Chondrocyte (in vitro differentiated cells): Measurements from ENCODE around the gene NRGN. TPM values are rescaled to one million over a fixed set of nuclear protein-coding genes. Genes with fewer than 3 reads are reported as not detected.

Experiments used
- DNase-seq: peaks from one replicate; pipeline ENCODE4 v3.0.0; 2021; ENCODE audit warnings: mixed read lengths, low spot score
- H3K27ac Mint-ChIP-seq: one replicate; pipeline ENCODE4 v1.8.0; 2021; ENCODE audit warnings: mild to moderate bottlenecking, moderate library complexity, mixed read lengths; ENCODE audit not compliant: unreplicated experiment
- H3K27me3 Mint-ChIP-seq: 2 replicates; pipeline ENCODE4 v1.8.0; 2021; ENCODE audit warnings: low read depth, mixed read lengths
- H3K36me3 Mint-ChIP-seq: 2 replicates; pipeline ENCODE4 v1.8.0; 2021; ENCODE audit warnings: low read depth, mixed read lengths
- H3K4me1 Mint-ChIP-seq: 2 replicates; pipeline ENCODE4 v1.8.0; 2021; ENCODE audit warnings: low read depth, mild to moderate bottlenecking, mixed read lengths
- H3K4me3 Mint-ChIP-seq: one replicate; pipeline ENCODE4 v1.8.0; 2021; ENCODE audit warnings: mild to moderate bottlenecking, moderate library complexity, mixed read lengths; ENCODE audit not compliant: unreplicated experiment
- H3K9me3 Mint-ChIP-seq: 2 replicates; pipeline ENCODE4 v1.8.0; 2021; ENCODE audit warnings: low read depth, mixed read lengths
- CTCF ChIP-seq: fragments of 200-600 bp; sonication (generic); IDR thresholded peaks from 2 replicates; pipeline ENCODE4 v1.5.0; 2021; ENCODE audit warnings: antibody characterized with exemption, mild to moderate bottlenecking, moderate library complexity
- total RNA-seq: library from RNA; stranded (reverse); gene quantifications from 3 replicates; pipeline ENCODE4 v1.2.1, GENCODE V29; 2021

NRGN gene
- total RNA-seq, 1 donor from 2014 or later = 1.8 TPM

- no peak overlapping the region for H3K4me3 Mint-ChIP-seq
- no peak overlapping the region for H3K27ac Mint-ChIP-seq
- H3K27me3 Mint-ChIP-seq = peaks cover 20% of the 10 kb centered on the region
- no peak for DNase-seq
- peaks cover 2% of the 10 kb centered on the region for H3K36me3 Mint-ChIP-seq
- TF ChIP-seq CTCF = no peak
- H3K4me1 Mint-ChIP-seq = peaks cover 19% of the 10 kb centered on the region
- no peaks in the 10 kb centered on the region for H3K9me3 Mint-ChIP-seq
Measured at GRCh38 chr11:124749912-124750311, 10.2 kb downstream of the NRGN start.

- H3K4me3 Mint-ChIP-seq = no peak overlapping the region
- no peak overlapping the region for H3K27ac Mint-ChIP-seq
- H3K27me3 Mint-ChIP-seq = peaks cover 12% of the 10 kb centered on the region
- peaks cover 2% of the 10 kb centered on the region for H3K36me3 Mint-ChIP-seq
- peaks cover 16% of the 10 kb centered on the region for H3K4me1 Mint-ChIP-seq
- no peaks in the 10 kb centered on the region for H3K9me3 Mint-ChIP-seq
- no peak for TF ChIP-seq CTCF
- DNase-seq = no peak
Measured at GRCh38 chr11:124751391-124751740, 11.6 kb downstream of the NRGN start.

GRCh38 chr11:124751741-124752470 lies 12.2 kb downstream of the NRGN start, which contains the start of gene VSIG2:
Gene VSIG2 (minus strand): TSS chr11:124752255. CDS start chr11:124752137, 118 bp downstream.
- no peak for TF ChIP-seq CTCF
- Mint-ChIP-seq H3K4me3 (no peak within 1 kb of the TSS), H3K27ac (no peak within 1 kb of the TSS)

GRCh38 chr11:124752471-124753102 lies 12.8 kb downstream of the NRGN start:
- Mint-ChIP-seq H3K4me1 (peaks cover 5% of the 10 kb centered on the region), H3K27me3 (peaks cover 7% of the 10 kb centered on the region), H3K27ac (no peak overlapping the region), H3K9me3 (no peaks in the 10 kb centered on the region), H3K36me3 (peaks cover 2% of the 10 kb centered on the region), H3K4me3 (no peak overlapping the region)
- no peak for TF ChIP-seq CTCF
- DNase-seq = no peak

More at GRCh38 chr11:124751741-124752470, 12.2 kb downstream of the NRGN start, which contains the start of gene VSIG2:
- Mint-ChIP-seq H3K4me1 (peaks cover 10% of the 10 kb centered on the region), H3K36me3 (peaks cover 2% of the 10 kb centered on the region), H3K9me3 (no peaks in the 10 kb centered on the region), H3K27me3 (peaks cover 8% of the 10 kb centered on the region)
- DNase-seq = no peak

GRCh38 chr11:124753205-124753604 lies 13.5 kb downstream of the NRGN start:
- peaks cover 2% of the 10 kb centered on the region for H3K36me3 Mint-ChIP-seq

More at GRCh38 chr11:124753205-124753604, 13.5 kb downstream of the NRGN start:
- DNase-seq = no peak
- no peak overlapping the region for H3K27ac Mint-ChIP-seq
- peaks cover 5% of the 10 kb centered on the region for H3K27me3 Mint-ChIP-seq
- no peak for TF ChIP-seq CTCF
- no peaks in the 10 kb centered on the region for H3K9me3 Mint-ChIP-seq
- no peak overlapping the region for H3K4me3 Mint-ChIP-seq
- peaks cover 5% of the 10 kb centered on the region for H3K4me1 Mint-ChIP-seq
